HFFc6 (cell line): ENCODE results near the gene FGGY. TPM values are rescaled to one million over a fixed set of nuclear protein-coding genes. Genes with fewer than 3 reads are reported as not detected.

Experiments used
- DNase-seq: peaks from one replicate; pipeline ENCODE4 v3.0.0-alpha.2; 2018
- H3K27ac Mint-ChIP-seq: 2 replicates; pipeline ENCODE4 v1.8.0; 2020; ENCODE audit warnings: mild to moderate bottlenecking, mixed read lengths
- H3K27me3 Mint-ChIP-seq: 2 replicates; pipeline ENCODE4 v1.8.0; 2021; ENCODE audit warnings: mild to moderate bottlenecking, moderate library complexity, mixed read lengths; ENCODE audit not compliant: insufficient read depth
- H3K36me3 Mint-ChIP-seq: 2 replicates; pipeline ENCODE4 v1.8.0; 2021; ENCODE audit warnings: low read depth, mixed read lengths
- H3K4me1 Mint-ChIP-seq: 2 replicates; pipeline ENCODE4 v1.8.0; 2020; ENCODE audit warnings: low read depth, mixed read lengths
- H3K4me3 Mint-ChIP-seq: 2 replicates; pipeline ENCODE4 v1.8.0; 2020; ENCODE audit warnings: mild to moderate bottlenecking, moderate library complexity, mixed read lengths
- H3K9me3 Mint-ChIP-seq: 2 replicates; pipeline ENCODE4 v1.8.0; 2020; ENCODE audit warnings: mild to moderate bottlenecking, mixed read lengths
- CTCF ChIP-seq: fragments of 200-600 bp; sonication (generic); IDR thresholded peaks from 2 replicates; pipeline ENCODE4 v1.5.0; 2021; ENCODE audit warnings: antibody characterized with exemption, mild to moderate bottlenecking
- total RNA-seq, 6 experiments: library from RNA; stranded (reverse); fragmentation: NEBNext Ultra II Directional; extraction: Animal tissue kit (Norgen Biotek cat#: 25700); gene quantifications; 2 replicates in 1 of 6; 3 replicates in 5 of 6; pipeline ENCODE4 v1.2.3, GENCODE V29; 2021

The FGGY gene
- total RNA-seq, 6 experiments from 2014 or later = 16.4 to 20.1 (median 18.7) TPM

- H3K36me3 Mint-ChIP-seq = no peaks in the 10 kb centered on the region
- TF ChIP-seq CTCF = no peak
- H3K27me3 Mint-ChIP-seq = no peaks in the 10 kb centered on the region; the same call in 1 of the 2 replicates
- peaks cover 32% of the 10 kb centered on the region for H3K4me1 Mint-ChIP-seq
- H3K27ac Mint-ChIP-seq = no peak overlapping the region
- no peak overlapping the region for H3K4me3 Mint-ChIP-seq
- DNase-seq = no peak
- H3K9me3 Mint-ChIP-seq = no peaks in the 10 kb centered on the region
Measured at GRCh38 chr1:59757197-59757747, 460.4 kb downstream of the FGGY start.

- peak; percentile 95 for TF ChIP-seq CTCF
- Mint-ChIP-seq H3K9me3 (no peaks in the 10 kb centered on the region), H3K27ac (peak overlapping the region; percentile 73), H3K27me3 (no peaks in the 10 kb centered on the region; the same call in 1 of the 2 replicates), H3K36me3 (no peaks in the 10 kb centered on the region), H3K4me3 (peak overlapping the region; percentile 52; the same call in 1 of the 2 replicates), H3K4me1 (peaks cover 27% of the 10 kb centered on the region)
- peak; percentile 79 for DNase-seq
Measured at GRCh38 chr1:59759156-59759925, 462.4 kb downstream of the FGGY start.

GRCh38 chr1:59761443-59761842 is 464.5 kb downstream of the FGGY start:
- DNase-seq = peak; percentile 28
- peaks cover 21% of the 10 kb centered on the region for H3K4me1 Mint-ChIP-seq

GRCh38 chr1:59763418-59763817 is 466.5 kb downstream of the FGGY start:
- no peaks in the 10 kb centered on the region for H3K36me3 Mint-ChIP-seq
- no peaks in the 10 kb centered on the region for H3K9me3 Mint-ChIP-seq
- H3K4me1 Mint-ChIP-seq = peaks cover 33% of the 10 kb centered on the region
- no peak overlapping the region for H3K27ac Mint-ChIP-seq
- no peak for TF ChIP-seq CTCF
- no peaks in the 10 kb centered on the region; the same call in 1 of the 2 replicates for H3K27me3 Mint-ChIP-seq
- no peak overlapping the region for H3K4me3 Mint-ChIP-seq
- DNase-seq = no peak

More at GRCh38 chr1:59761443-59761842, 464.5 kb downstream of the FGGY start:
- H3K9me3 Mint-ChIP-seq = no peaks in the 10 kb centered on the region
- no peak overlapping the region for H3K4me3 Mint-ChIP-seq
- no peak for TF ChIP-seq CTCF
- H3K27ac Mint-ChIP-seq = peak overlapping the region; percentile 14; the same call in 1 of the 2 replicates
- no peaks in the 10 kb centered on the region; the same call in 1 of the 2 replicates for H3K27me3 Mint-ChIP-seq
- H3K36me3 Mint-ChIP-seq = no peaks in the 10 kb centered on the region

- no peaks in the 10 kb centered on the region for H3K36me3 Mint-ChIP-seq
- H3K4me3 Mint-ChIP-seq = no peak overlapping the region
- TF ChIP-seq CTCF = no peak
- no peak overlapping the region for H3K27ac Mint-ChIP-seq
- H3K9me3 Mint-ChIP-seq = no peaks in the 10 kb centered on the region
- H3K27me3 Mint-ChIP-seq = no peaks in the 10 kb centered on the region; the same call in 1 of the 2 replicates
- H3K4me1 Mint-ChIP-seq = peaks cover 19% of the 10 kb centered on the region
- no peak for DNase-seq
Measured at GRCh38 chr1:59765011-59765730, 468.3 kb downstream of the FGGY start.
